Liver (tissue), 9 donors: ENCODE data around the gene SUPT5H. TPM values are rescaled to one million over a fixed set of nuclear protein-coding genes. Genes with fewer than 3 reads are reported as not detected.
A peak's percentile ranks its signal among the peaks of the same experiment; 100 is the strongest.

Source experiments
- DNase-seq: peaks from one replicate; pipeline ENCODE4 v3.0.0-alpha.2; 2017; ENCODE audit warnings: low spot score
- H3K27ac ChIP-seq, 2 donors: one replicate each; pipeline ENCODE4 v1.7.0; 2013; ENCODE audit warnings: inconsistent platforms in 2 of 2, low read length in 2 of 2, control low read depth in 1 of 2, low read depth in 1 of 2, mild to moderate bottlenecking in 1 of 2
- H3K27me3 ChIP-seq, 4 donors: one replicate each; pipeline versions ENCODE4 v1.6.1 to v1.7.0; 2013; ENCODE audit warnings: low read length in 3 of 4, inconsistent platforms in 1 of 4, mild to moderate bottlenecking in 1 of 4, moderate library complexity in 1 of 4; ENCODE audit not compliant: control insufficient read depth in 4 of 4, insufficient read depth in 4 of 4
- H3K36me3 ChIP-seq, 4 donors: one replicate each; pipeline versions ENCODE4 v1.6.1 to v1.7.0; 2013; ENCODE audit warnings: low read length in 3 of 4, mild to moderate bottlenecking in 3 of 4, low read depth in 1 of 4, moderate library complexity in 1 of 4; ENCODE audit not compliant: control insufficient read depth in 4 of 4, insufficient read depth in 3 of 4
- H3K4me1 ChIP-seq, 4 donors: one replicate each; pipeline versions ENCODE4 v1.6.1 to v1.7.0; 2013; ENCODE audit warnings: low read length in 3 of 4, mild to moderate bottlenecking in 3 of 4, moderate library complexity in 1 of 4; ENCODE audit not compliant: control insufficient read depth in 4 of 4, insufficient read depth in 4 of 4
- H3K4me3 ChIP-seq, 3 donors: one replicate each; pipeline versions ENCODE4 v1.6.1 to v1.7.0; 2013; ENCODE audit warnings: low read length in 3 of 3, control low read depth in 1 of 3, low read depth in 1 of 3, mild to moderate bottlenecking in 1 of 3
- H3K9ac ChIP-seq, 2 donors: one replicate each; pipeline ENCODE4 v1.7.0; 2013; ENCODE audit warnings: low read length in 2 of 2, mild to moderate bottlenecking in 2 of 2, moderate library complexity in 2 of 2, control low read depth in 1 of 2, low read depth in 1 of 2
- H3K9me3 ChIP-seq, 4 donors: one replicate each; pipeline versions ENCODE4 v1.6.1 to v1.7.0; 2013; ENCODE audit warnings: low read length in 3 of 4; ENCODE audit not compliant: control insufficient read depth in 4 of 4
- ATF3 ChIP-seq: IDR thresholded peaks from 2 replicates; pipeline ENCODE4 v1.6.1; 2016; ENCODE audit warnings: antibody characterized with exemption
- CTCF ChIP-seq: fragments of 150-350 bp; IDR thresholded peaks from 2 replicates; pipeline ENCODE4 v1.5.1; 2017; ENCODE audit warnings: improper control_type of control experiment, low read depth, low read length; ENCODE audit not compliant: missing input control
- EGR1 ChIP-seq, 2 donors: IDR thresholded peaks; 2 replicates each; pipeline ENCODE4 v1.6.1; 2016 to 2018; ENCODE audit warnings: antibody characterized with exemption in 2 of 2, low read depth in 2 of 2
- FOXA1 ChIP-seq: IDR thresholded peaks from 2 replicates; pipeline ENCODE4 v1.6.1; 2016; ENCODE audit warnings: antibody characterized with exemption
- FOXA2 ChIP-seq: IDR thresholded peaks from 2 replicates; pipeline ENCODE4 v1.6.1; 2016; ENCODE audit warnings: antibody characterized with exemption
- GABPA ChIP-seq, 2 donors: IDR thresholded peaks in 1 of 2; conservative IDR thresholded peaks in 1 of 2; 2 replicates each; pipeline ENCODE4 v1.6.1; 2016; ENCODE audit warnings: antibody characterized with exemption in 2 of 2, mild to moderate bottlenecking in 1 of 2, moderate library complexity in 1 of 2
- HNF4A ChIP-seq, 2 donors: conservative IDR thresholded peaks; 2 replicates each; pipeline ENCODE4 v1.6.1; 2016; ENCODE audit warnings: antibody characterized with exemption in 2 of 2, mild to moderate bottlenecking in 2 of 2
- HNF4G ChIP-seq: IDR thresholded peaks from 2 replicates; pipeline ENCODE4 v1.6.1; 2016; ENCODE audit warnings: antibody characterized with exemption
- JUND ChIP-seq, 2 donors: IDR thresholded peaks; 2 replicates each; pipeline ENCODE4 v1.6.1; 2016; ENCODE audit warnings: antibody characterized with exemption in 2 of 2
- MAX ChIP-seq: IDR thresholded peaks from 2 replicates; pipeline ENCODE4 v1.6.1; 2016; ENCODE audit warnings: antibody characterized with exemption
- NR2F2 ChIP-seq: IDR thresholded peaks from 2 replicates; pipeline ENCODE4 v1.6.1; 2016; ENCODE audit warnings: antibody characterized with exemption
- RAD21 ChIP-seq, 2 donors: IDR thresholded peaks; 2 replicates each; pipeline ENCODE4 v1.6.1; 2016; ENCODE audit warnings: antibody characterized with exemption in 2 of 2, mild to moderate bottlenecking in 2 of 2
- REST ChIP-seq: IDR thresholded peaks from 2 replicates; pipeline ENCODE4 v1.6.1; 2016; ENCODE audit warnings: antibody characterized with exemption, mild to moderate bottlenecking
- RXRA ChIP-seq, 2 donors: IDR thresholded peaks; 2 replicates each; pipeline ENCODE4 v1.6.1; 2017 to 2018; ENCODE audit warnings: antibody characterized with exemption in 2 of 2, mild to moderate bottlenecking in 1 of 2
- SP1 ChIP-seq: IDR thresholded peaks from 2 replicates; pipeline ENCODE4 v1.6.1; 2018; ENCODE audit warnings: antibody characterized with exemption, mild to moderate bottlenecking
- TAF1 ChIP-seq: conservative IDR thresholded peaks from 2 replicates; pipeline ENCODE4 v1.6.1; 2016; ENCODE audit warnings: antibody characterized with exemption, mild to moderate bottlenecking
- YY1 ChIP-seq: IDR thresholded peaks from 2 replicates; pipeline ENCODE4 v1.6.1; 2016; ENCODE audit warnings: antibody characterized with exemption, mild to moderate bottlenecking
- ZBTB33 ChIP-seq: IDR thresholded peaks from 2 replicates; pipeline ENCODE4 v1.6.1; 2016; ENCODE audit warnings: antibody characterized with exemption
- WGBS: extraction: QIAGEN DNeasy Blood & Tissue Kit; methylation state at CpG from one replicate; pipeline ENCODE4 v1.1.7; 2013; 5-methylcytosine and 5-hydroxymethylcytosine counted together
- polyA plus RNA-seq, 2 donors: library from polyadenylated mRNA; stranded (reverse) in 1 of 2; unstranded in 1 of 2; fragments of 200-250 nt in 1 of 2; fragments of >200 nt in 1 of 2; fragmentation: Nextera tagmentation in 1 of 2; extraction: Ambion mirVana in 1 of 2; gene quantifications; one replicate each; pipeline versions ENCODE4 v1.2.1 to v1.2.3, GENCODE V29; 2013 to 2015
- total RNA-seq, 2 donors: library from RNA; depleted of rRNA; stranded (reverse); fragments of >200 nt; gene quantifications; one replicate each; pipeline ENCODE4 v1.2.3, GENCODE V29; 2014
- donor health status: healthy.
- donor health status: healthy.
- donor health status: healthy.
- donor health status: healthy.
- donor health status: healthy.

The SUPT5H gene
- total and polyA plus RNA-seq, 4 donors, result 19.3 to 52.5 (median 45.2) TPM

GRCh38 chr19:39427707-39428106 is 17.7 kb upstream of the SUPT5H start:
- DNase-seq, result no peak
- Histone ChIP-seq H3K36me3 (peaks cover 4 to 7% (median 6%) of the 10 kb centered on the region in 4 donors), H3K4me1 (no peaks in the 10 kb centered on the region), H3K9me3 (no peaks in the 10 kb centered on the region), H3K27ac (no peak overlapping the region), H3K4me3 (no peak overlapping the region), H3K27me3 (no peaks in the 10 kb centered on the region), H3K9ac (no peak overlapping the region)
- TF ChIP-seq FOXA2 (no peak), ATF3 (no peak), SP1 (no peak), RXRA (IDR thresholded peaks at IDR 0.05) (no peak), REST (no peak), YY1 (no peak), TAF1 (no peak), HNF4G (no peak)
- WGBS, result 92% methylated on average over 11 of the region's 11 CpGs

- Histone ChIP-seq H3K9ac (no peak overlapping the region), H3K9me3 (no peaks in the 10 kb centered on the region), H3K27ac (peak overlapping the region; percentile 41 to 51), H3K27me3 (no peaks in the 10 kb centered on the region), H3K36me3 (peaks cover 12 to 14% (median 12%) of the 10 kb centered on the region in 4 donors), H3K4me1 (peaks cover 0 to under 1% (median 0%) of the 10 kb centered on the region in 4 donors), H3K4me3 (no peak overlapping the region)
- WGBS, result 43% methylated on average over 23 of the region's 23 CpGs
- no peak for DNase-seq
- TF ChIP-seq GABPA (IDR thresholded peaks at IDR 0.05 in 1 of 2, conservative IDR thresholded peaks at IDR 0.05 in 1 of 2), result no peak
- TF ChIP-seq TAF1, result no peak
- no peak for TF ChIP-seq ZBTB33
- no peak for TF ChIP-seq FOXA2
- TF ChIP-seq SP1, result peak; percentile 13
- no peak for TF ChIP-seq HNF4G
- no peak for TF ChIP-seq ATF3
- no peak for TF ChIP-seq FOXA1
- peak; percentile 81 for TF ChIP-seq NR2F2
- no peak for TF ChIP-seq YY1
- no peak for TF ChIP-seq MAX
- TF ChIP-seq REST, result peak; percentile 61
- TF ChIP-seq HNF4A (conservative IDR thresholded peaks at IDR 0.05), result no peak
- no peak for TF ChIP-seq CTCF
- TF ChIP-seq EGR1 (IDR thresholded peaks at IDR 0.05; ENCODE audit: low read depth in 2 of 2), result no peak
- TF ChIP-seq RXRA (IDR thresholded peaks at IDR 0.05), result peak in 1 of 2 donors; percentile 27
- TF ChIP-seq RAD21 (IDR thresholded peaks at IDR 0.05), result no peak
- TF ChIP-seq JUND (IDR thresholded peaks at IDR 0.05), result no peak
Measured at GRCh38 chr19:39428283-39429112, 16.9 kb upstream of the SUPT5H start.
